IPS DF 19.7 (cell line): ENCODE data around the gene GRK5.

Experiments
- DNase-seq: peaks from one replicate; pipeline ENCODE4 v3.0.0-alpha.2; 2013; ENCODE audit warnings: low read depth, low spot score

Gene GRK5

GRCh38 chr10:119441921-119442757, 234.8 kb downstream of the GRK5 start:
- no peak for DNase-seq

- no peak for DNase-seq
These were observed 235.3 kb downstream of the GRK5 start for GRCh38 chr10:119442758-119443060.

- DNase-seq: no peak
These were observed 236.1 kb downstream of the GRK5 start for GRCh38 chr10:119443441-119443840.

- no peak for DNase-seq
These were observed 236.7 kb downstream of the GRK5 start for GRCh38 chr10:119443970-119444660.

GRCh38 chr10:119444866-119445265, 237.5 kb downstream of the GRK5 start:
- DNase-seq: no peak

GRCh38 chr10:119445311-119445934, 238.1 kb downstream of the GRK5 start:
- peak; percentile 38 for DNase-seq

GRCh38 chr10:119445935-119446317, 238.6 kb downstream of the GRK5 start:
- no peak for DNase-seq

GRCh38 chr10:119446441-119447277, 239.3 kb downstream of the GRK5 start:
- DNase-seq: no peak

- DNase-seq: no peak
These were observed 240.1 kb downstream of the GRK5 start for GRCh38 chr10:119447421-119447820.

GRCh38 chr10:119447823-119448546, 240.6 kb downstream of the GRK5 start:
- DNase-seq: no peak

GRCh38 chr10:119448628-119449584, 241.5 kb downstream of the GRK5 start:
- DNase-seq: no peak

GRCh38 chr10:119449760-119450461, 242.5 kb downstream of the GRK5 start:
- DNase-seq: no peak

- no peak for DNase-seq
These were observed 243.4 kb downstream of the GRK5 start for GRCh38 chr10:119450606-119451299.

GRCh38 chr10:119451300-119451896, 244.0 kb downstream of the GRK5 start:
- no peak for DNase-seq

GRCh38 chr10:119452396-119452795, 245.0 kb downstream of the GRK5 start:
- no peak for DNase-seq

GRCh38 chr10:119453313-119453712, 245.9 kb downstream of the GRK5 start:
- no peak for DNase-seq

- DNase-seq: peak; percentile 20
These were observed 246.9 kb downstream of the GRK5 start for GRCh38 chr10:119454316-119454715.

GRCh38 chr10:119454990-119455389, 247.6 kb downstream of the GRK5 start:
- no peak for DNase-seq
